Coronary artery (tissue), 2 donors: ENCODE results near the gene TEX30.
"Not testable (repeated sequence)": the region's sequence is repeated elsewhere in the genome, so short reads cannot be mapped to it uniquely, and the experiment has no call there.

Experiments used
- DNase-seq: peaks from one replicate; pipeline ENCODE4 v3.0.0-alpha.2; 2017; ENCODE audit warnings: low spot score
- H3K27ac ChIP-seq, 2 donors: fragments of 200-600 bp; sonication (generic); one replicate each; pipeline ENCODE4 v1.5.1; 2016 to 2019
- H3K4me3 ChIP-seq: fragments of 200-600 bp; sonication (generic); 2 replicates; pipeline ENCODE4 v1.5.1; 2016; ENCODE audit warnings: mild to moderate bottlenecking, moderate library complexity
- TF ChIP-seq, protein P1 (sequence below): fragments of 200-600 bp; sonication (generic); IDR thresholded peaks from one replicate; pipeline ENCODE4 v1.5.1; 2019; ENCODE audit warnings: antibody characterized with exemption

Gene TEX30

DNA sequence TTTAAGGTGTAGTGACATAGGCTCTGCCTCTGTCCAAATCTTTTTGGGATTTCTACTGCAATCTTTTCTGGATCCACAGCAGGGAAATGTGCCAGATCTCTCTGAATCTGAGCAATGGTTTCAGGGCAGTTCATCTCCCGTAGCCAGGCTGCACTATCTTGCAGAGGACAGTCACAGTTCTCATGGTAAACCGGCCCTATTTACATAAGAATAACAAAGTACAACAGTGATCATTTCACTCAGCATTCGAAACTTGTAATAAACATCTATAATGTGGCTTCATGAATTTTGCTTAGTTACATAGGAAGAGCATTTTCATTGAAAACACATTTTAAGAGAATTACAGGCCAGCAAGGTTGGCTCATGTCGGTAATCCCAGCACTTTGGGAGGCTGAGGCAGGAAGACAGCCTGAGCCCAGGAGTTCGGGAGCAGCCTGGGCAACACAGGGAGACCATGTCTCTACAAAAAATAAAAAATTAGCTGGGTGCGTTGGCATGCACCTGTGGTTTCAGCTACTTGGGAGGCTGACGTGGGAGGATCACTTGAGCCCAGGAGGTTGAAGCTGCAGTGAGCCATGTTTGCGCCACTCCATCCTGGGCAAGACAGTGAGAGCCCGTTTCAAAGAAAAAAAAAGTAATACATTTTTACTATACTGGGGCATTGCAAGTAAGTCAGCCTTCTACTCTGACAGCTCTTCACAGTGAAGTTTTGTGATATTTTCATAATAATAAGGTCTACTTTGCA, 20.2 kb upstream of the TEX30 start:
- TF ChIP-seq, protein P1, sequence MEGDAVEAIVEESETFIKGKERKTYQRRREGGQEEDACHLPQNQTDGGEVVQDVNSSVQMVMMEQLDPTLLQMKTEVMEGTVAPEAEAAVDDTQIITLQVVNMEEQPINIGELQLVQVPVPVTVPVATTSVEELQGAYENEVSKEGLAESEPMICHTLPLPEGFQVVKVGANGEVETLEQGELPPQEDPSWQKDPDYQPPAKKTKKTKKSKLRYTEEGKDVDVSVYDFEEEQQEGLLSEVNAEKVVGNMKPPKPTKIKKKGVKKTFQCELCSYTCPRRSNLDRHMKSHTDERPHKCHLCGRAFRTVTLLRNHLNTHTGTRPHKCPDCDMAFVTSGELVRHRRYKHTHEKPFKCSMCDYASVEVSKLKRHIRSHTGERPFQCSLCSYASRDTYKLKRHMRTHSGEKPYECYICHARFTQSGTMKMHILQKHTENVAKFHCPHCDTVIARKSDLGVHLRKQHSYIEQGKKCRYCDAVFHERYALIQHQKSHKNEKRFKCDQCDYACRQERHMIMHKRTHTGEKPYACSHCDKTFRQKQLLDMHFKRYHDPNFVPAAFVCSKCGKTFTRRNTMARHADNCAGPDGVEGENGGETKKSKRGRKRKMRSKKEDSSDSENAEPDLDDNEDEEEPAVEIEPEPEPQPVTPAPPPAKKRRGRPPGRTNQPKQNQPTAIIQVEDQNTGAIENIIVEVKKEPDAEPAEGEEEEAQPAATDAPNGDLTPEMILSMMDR, result no peak
- no peak overlapping the region for H3K4me3 ChIP-seq
- DNase-seq, result no peak
- H3K27ac ChIP-seq, result no peak overlapping the region

DNA sequence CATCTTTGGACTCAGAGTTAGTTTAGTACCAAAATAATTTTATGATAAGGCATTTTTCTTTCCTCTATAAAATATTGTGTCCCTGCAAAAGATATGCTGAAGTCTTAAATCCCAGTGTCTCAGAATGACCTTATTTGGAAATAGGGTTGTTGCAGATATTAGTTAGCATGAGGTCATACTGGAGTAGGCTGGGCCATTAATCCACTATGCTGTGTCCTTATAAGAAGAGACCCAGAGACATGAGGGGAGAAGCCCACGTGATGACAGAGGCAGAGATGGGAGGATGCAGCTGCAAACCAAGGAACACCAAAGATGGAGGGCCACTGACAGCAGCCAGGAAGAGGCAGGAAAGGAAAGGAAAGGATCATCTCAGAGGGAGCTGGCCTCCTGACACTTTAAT, 18.8 kb upstream of the TEX30 start:
- Histone ChIP-seq H3K4me3 (no peak overlapping the region), H3K27ac (no peak overlapping the region)
- DNase-seq, result no peak
- TF ChIP-seq, protein P1, result no peak

DNA sequence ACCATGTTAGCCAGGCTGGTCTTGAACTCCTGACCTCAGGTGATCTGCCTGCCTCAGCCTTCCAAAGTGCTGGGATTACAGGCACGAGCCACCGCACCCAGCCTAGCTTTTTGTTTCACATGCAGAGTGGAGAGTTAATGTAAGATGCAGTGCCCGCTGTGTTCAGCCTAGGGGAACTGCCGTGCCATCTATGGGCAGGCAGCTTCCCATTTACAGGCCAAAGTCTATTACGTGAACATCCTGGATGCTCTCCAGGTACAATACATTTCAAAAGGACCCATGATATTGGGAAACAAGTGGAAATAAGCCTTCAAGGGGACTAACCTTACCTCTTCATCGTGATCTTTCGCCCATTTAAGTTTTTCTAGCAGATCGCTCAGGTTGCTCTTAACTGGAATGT, 15.1 kb upstream of the TEX30 start:
- Histone ChIP-seq H3K27ac (no peak overlapping the region), H3K4me3 (no peak overlapping the region)
- DNase-seq, result no peak
- TF ChIP-seq, protein P1, result no peak

DNA sequence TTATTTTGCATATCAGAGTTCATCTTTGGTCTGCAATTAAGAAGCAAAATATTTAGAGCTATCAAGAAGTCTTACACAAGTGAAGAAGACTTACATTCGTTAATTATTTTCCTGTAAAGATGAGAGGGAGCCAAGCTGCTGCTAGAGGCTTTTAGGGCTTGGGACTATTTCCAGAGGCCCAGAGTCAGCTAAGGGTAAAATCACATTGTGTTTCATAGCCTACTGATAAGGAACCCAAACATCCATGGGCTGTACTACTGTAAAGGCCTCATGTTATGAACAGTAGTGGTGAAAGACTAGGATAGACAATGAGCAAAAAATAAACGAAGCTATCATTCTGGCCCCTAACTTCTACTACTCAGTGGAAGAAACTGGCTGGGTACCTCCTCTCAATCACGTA, 10.9 kb upstream of the TEX30 start:
- DNase-seq, result no peak
- Histone ChIP-seq H3K27ac (no peak overlapping the region), H3K4me3 (no peak overlapping the region)
- TF ChIP-seq, protein P1, result no peak

DNA sequence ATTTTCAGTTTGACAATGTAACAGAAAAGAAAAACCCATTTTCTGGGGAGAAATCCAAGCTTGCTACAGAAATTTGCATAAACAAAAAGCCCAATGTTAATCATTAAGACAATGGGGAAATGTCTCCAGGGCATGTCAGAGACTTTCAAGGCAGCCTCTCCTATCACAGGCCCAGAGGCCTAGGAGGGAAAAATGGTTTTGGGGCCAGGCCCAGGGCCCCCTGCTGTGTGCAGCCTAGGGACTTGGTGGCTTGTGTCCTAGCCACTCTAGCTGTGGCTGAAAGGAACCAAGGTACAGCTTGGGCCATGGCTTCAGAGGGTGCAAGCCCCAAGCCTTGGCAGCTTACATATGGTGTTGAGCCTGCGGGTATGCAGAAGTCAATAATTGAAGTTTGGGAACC, 8.0 kb upstream of the TEX30 start:
- DNase-seq, result no peak
- no peak overlapping the region for H3K27ac ChIP-seq
- no peak overlapping the region for H3K4me3 ChIP-seq
- TF ChIP-seq, protein P1, result no peak

DNA sequence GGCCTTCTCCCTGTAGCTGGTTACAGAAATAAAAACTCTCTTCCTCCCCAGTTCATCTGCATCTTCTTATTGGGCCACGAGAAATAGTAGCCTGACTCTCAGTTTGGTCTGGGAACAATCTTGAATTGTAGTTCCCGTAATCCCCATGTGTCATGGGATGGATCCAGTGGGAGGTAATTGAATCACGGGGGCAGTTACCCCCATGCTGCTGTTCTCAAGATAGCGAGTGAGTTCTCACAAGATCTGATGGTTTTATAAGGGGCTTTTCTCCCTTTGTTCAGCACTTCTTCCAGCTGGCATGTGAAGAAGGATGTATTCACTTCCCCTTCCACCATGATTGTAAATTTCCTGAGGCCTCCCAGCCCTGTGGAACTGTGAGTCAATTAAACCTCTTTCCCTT, 7.1 kb upstream of the TEX30 start:
- not testable (repeated sequence) for H3K27ac ChIP-seq, DNase-seq, H3K4me3 ChIP-seq

DNA sequence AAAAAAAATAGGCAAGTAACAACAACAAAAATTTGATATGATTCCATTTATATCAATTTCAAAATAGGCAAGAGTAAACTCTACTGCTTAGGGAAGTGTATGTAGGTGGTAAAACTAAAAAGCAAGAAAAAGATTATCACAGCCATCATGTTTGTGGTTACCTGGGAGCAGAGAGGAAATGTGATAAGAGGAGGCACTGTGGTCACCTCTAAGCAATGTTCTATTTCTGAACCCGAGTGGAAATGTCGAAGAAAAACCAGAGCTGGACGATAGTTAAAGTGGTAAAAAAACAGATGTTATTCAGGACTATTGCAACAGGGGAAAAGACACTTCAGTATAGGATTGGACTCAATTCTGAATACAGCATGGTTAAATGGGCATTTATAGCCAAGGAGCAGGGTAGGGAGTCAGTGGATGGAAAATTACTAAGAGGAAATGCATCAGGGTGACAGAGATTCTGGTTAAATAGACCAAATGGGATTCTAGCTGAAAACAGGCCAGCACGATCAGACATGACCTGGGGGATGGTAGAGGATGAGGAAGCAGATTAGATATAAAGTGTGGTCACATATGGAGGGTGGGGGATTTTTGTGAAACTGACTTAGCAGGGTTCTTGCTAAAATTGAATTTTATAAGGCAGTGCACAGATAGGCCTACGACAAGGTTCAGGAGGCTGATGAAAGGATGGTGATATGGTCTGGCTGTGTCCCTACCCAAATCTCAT, 6.0 kb upstream of the TEX30 start:
- no peak for DNase-seq
- H3K4me3 ChIP-seq, result no peak overlapping the region

More for the DNA sequence above, 6.0 kb upstream of the TEX30 start:
- H3K27ac ChIP-seq, result no peak overlapping the region
- TF ChIP-seq, protein P1, result no peak
